OCI-LY3 (cell line): Measurements from ENCODE around the gene FOXC1.

Source experiments
- H2AFZ ChIP-seq: fragments of 200-600, 300-600 bp; shearing (Covaris generic); 2 replicates; pipeline ENCODE4 v1.6.0; 2014; ENCODE audit warnings: antibody characterized with exemption, low read depth, low read length
- H3K27ac ChIP-seq: fragments of 200-600, 300-600 bp; sonication (generic); 2 replicates; pipeline ENCODE4 v1.5.1; 2014; ENCODE audit warnings: mild to moderate bottlenecking, low read length, moderate library complexity, mixed read lengths
- H3K27me3 ChIP-seq: fragments of 200-600, 300-600 bp; sonication (generic); 2 replicates; pipeline ENCODE4 v1.6.1; 2014; ENCODE audit warnings: low read depth, low read length, mixed read lengths
- H3K36me3 ChIP-seq: fragments of 200-600, 300-600 bp; sonication (generic); replicated peaks from 2 replicates; pipeline ENCODE3; 2014; ENCODE audit warnings: low read depth, low read length, mixed read lengths
- H3K4me1 ChIP-seq: fragments of 300-600, 200-600 bp; sonication (generic); 2 replicates; pipeline ENCODE4 v1.6.1; 2014; ENCODE audit warnings: low read length, mixed read lengths
- H3K4me2 ChIP-seq: fragments of 200-600, 300-600 bp; sonication (generic); 2 replicates; pipeline ENCODE4 v1.6.1; 2014; ENCODE audit warnings: low read length, mixed read lengths
- H3K4me3 ChIP-seq: fragments of 300-600, 200-600 bp; sonication (generic); 2 replicates; pipeline ENCODE4 v1.5.1; 2014; ENCODE audit warnings: antibody characterized with exemption, mild to moderate bottlenecking, low read length, moderate library complexity
- H3K79me2 ChIP-seq: fragments of 300-600, 200-600 bp; shearing (Covaris generic); 2 replicates; pipeline ENCODE4 v1.6.1; 2014; ENCODE audit warnings: mild to moderate bottlenecking, low read length, mixed read lengths
- H3K9ac ChIP-seq: fragments of 300-600, 200-600 bp; shearing (Covaris generic); 2 replicates; pipeline ENCODE4 v1.6.0; 2014; ENCODE audit warnings: mild to moderate bottlenecking, low read length, moderate library complexity
- H3K9me3 ChIP-seq: fragments of 200-600, 300-600 bp; shearing (Covaris generic); 2 replicates; pipeline ENCODE4 v1.6.1; 2014; ENCODE audit warnings: low read length, mixed read lengths; ENCODE audit not compliant: insufficient read depth
- H4K20me1 ChIP-seq: fragments of 200-600, 300-600 bp; sonication (generic); 2 replicates; pipeline ENCODE4 v1.6.1; 2016; ENCODE audit warnings: low read length, mixed read lengths; ENCODE audit not compliant: insufficient read depth
- CTCF ChIP-seq: fragments of 200-600, 300-600 bp; sonication (generic); IDR thresholded peaks from 2 replicates; pipeline ENCODE4 v1.5.1; 2014; ENCODE audit warnings: antibody characterized with exemption, low read length, low read depth
- EZH2phosphoT487 ChIP-seq: fragments of 200-600 bp; shearing (Covaris generic); IDR thresholded peaks from 2 replicates; pipeline ENCODE4 v1.6.1; 2018; ENCODE audit warnings: antibody characterized with exemption, mixed run types, low read depth

FOXC1 gene

GRCh38 chr6:1574083-1574761 lies 35.5 kb upstream of the FOXC1 start:
- H3K27ac ChIP-seq: no peak overlapping the region
- H3K4me3 ChIP-seq: no peak overlapping the region
- no peaks in the 10 kb centered on the region for H3K4me1 ChIP-seq
- no peak overlapping the region for H3K4me2 ChIP-seq
- no peaks in the 10 kb centered on the region for H3K9me3 ChIP-seq
- H3K9ac ChIP-seq: no peak overlapping the region
- H3K36me3 ChIP-seq: no peaks in the 10 kb centered on the region
- H3K79me2 ChIP-seq: no peaks in the 10 kb centered on the region
- H2AFZ ChIP-seq: no peak overlapping the region
- H3K27me3 ChIP-seq: no peaks in the 10 kb centered on the region
- TF ChIP-seq CTCF (no peak), EZH2phosphoT487 (no peak)
- H4K20me1 ChIP-seq: no peaks in the 10 kb centered on the region

GRCh38 chr6:1574890-1575209 lies 34.9 kb upstream of the FOXC1 start:
- Histone ChIP-seq H3K79me2 (no peaks in the 10 kb centered on the region), H3K4me3 (no peak overlapping the region), H3K4me1 (no peaks in the 10 kb centered on the region), H3K36me3 (no peaks in the 10 kb centered on the region), H3K27ac (no peak overlapping the region), H3K9me3 (no peaks in the 10 kb centered on the region), H3K9ac (no peak overlapping the region), H2AFZ (no peak overlapping the region), H3K27me3 (no peaks in the 10 kb centered on the region), H3K4me2 (no peak overlapping the region), H4K20me1 (no peaks in the 10 kb centered on the region)
- no peak for TF ChIP-seq CTCF

- Histone ChIP-seq H3K4me3 (no peak overlapping the region), H3K4me1 (no peaks in the 10 kb centered on the region), H3K9me3 (no peaks in the 10 kb centered on the region), H3K27me3 (no peaks in the 10 kb centered on the region), H3K27ac (no peak overlapping the region), H3K4me2 (no peak overlapping the region), H3K79me2 (no peaks in the 10 kb centered on the region), H4K20me1 (no peaks in the 10 kb centered on the region), H2AFZ (no peak overlapping the region), H3K36me3 (no peaks in the 10 kb centered on the region), H3K9ac (no peak overlapping the region)
- no peak for TF ChIP-seq EZH2phosphoT487
- no peak for TF ChIP-seq CTCF
Measured at GRCh38 chr6:1575210-1576041, 34.3 kb upstream of the FOXC1 start.

- no peak overlapping the region for H2AFZ ChIP-seq
- H3K4me2 ChIP-seq: no peak overlapping the region
- no peak for TF ChIP-seq EZH2phosphoT487
- TF ChIP-seq CTCF: no peak
- no peaks in the 10 kb centered on the region for H3K9me3 ChIP-seq
- H3K4me1 ChIP-seq: no peaks in the 10 kb centered on the region
- H4K20me1 ChIP-seq: no peaks in the 10 kb centered on the region
- H3K9ac ChIP-seq: no peak overlapping the region
- no peaks in the 10 kb centered on the region for H3K27me3 ChIP-seq
- no peaks in the 10 kb centered on the region for H3K36me3 ChIP-seq
- no peak overlapping the region for H3K27ac ChIP-seq
- no peak overlapping the region for H3K4me3 ChIP-seq
- H3K79me2 ChIP-seq: no peaks in the 10 kb centered on the region
Measured at GRCh38 chr6:1576166-1576565, 33.5 kb upstream of the FOXC1 start.
